Ramos (cell line): ENCODE data around the gene PLPP3.

Source experiments
- in situ Hi-C: fragments of 300-500 bp; cut with MboI; formaldehyde crosslinking; loops from one replicate; pipeline ENCODE4 v1.14.3; 2022; ENCODE audit warnings: low sequenced_read_pairs; ENCODE audit not compliant: unreplicated experiment

Gene PLPP3

GRCh38 chr1:56529801-56530200, 49.6 kb downstream of the PLPP3 start:
- in situ Hi-C loops = no loop called here

GRCh38 chr1:56527548-56528302, 51.6 kb downstream of the PLPP3 start:
- in situ Hi-C loops = no loop called here

GRCh38 chr1:56526571-56527174, 52.7 kb downstream of the PLPP3 start:
- in situ Hi-C loops = no loop called here

GRCh38 chr1:56525489-56526041, 53.8 kb downstream of the PLPP3 start:
- in situ Hi-C loops = no loop called here

- in situ Hi-C loops = no loop called here
Observed at GRCh38 chr1:56524263-56524662, 55.1 kb downstream of the PLPP3 start.

GRCh38 chr1:56522680-56523079, 56.7 kb downstream of the PLPP3 start:
- in situ Hi-C loops = no loop called here

GRCh38 chr1:56520016-56520601, 59.3 kb downstream of the PLPP3 start:
- in situ Hi-C loops = no loop called here

- in situ Hi-C loops = no loop called here
Observed at GRCh38 chr1:56517404-56518130, 61.8 kb downstream of the PLPP3 start.

GRCh38 chr1:56516539-56517252, 62.7 kb downstream of the PLPP3 start:
- in situ Hi-C loops = no loop called here

GRCh38 chr1:56515898-56516538, 63.3 kb downstream of the PLPP3 start:
- in situ Hi-C loops = no loop called here

- in situ Hi-C loops = no loop called here
Observed at GRCh38 chr1:56512724-56513494, 66.5 kb downstream of the PLPP3 start.

- in situ Hi-C loops = no loop called here
Observed at GRCh38 chr1:56511766-56512165, 67.6 kb downstream of the PLPP3 start.

- in situ Hi-C loops = no loop called here
Observed at GRCh38 chr1:56511364-56511763, 68.0 kb downstream of the PLPP3 start.

GRCh38 chr1:56510642-56511021, 68.7 kb downstream of the PLPP3 start:
- in situ Hi-C loops = no loop called here

GRCh38 chr1:56509713-56510641, 69.4 kb downstream of the PLPP3 start:
- in situ Hi-C loops = no loop called here

GRCh38 chr1:56508523-56508983, 70.8 kb downstream of the PLPP3 start:
- in situ Hi-C loops = no loop called here

GRCh38 chr1:56507925-56508522, 71.3 kb downstream of the PLPP3 start:
- in situ Hi-C loops = no loop called here
